Stimulated activated CD8-positive, alpha-beta memory T cell treated with anti-CD3 and anti-CD28 coated beads, Interleukin-12 subunit alpha, Interleukin-12 subunit beta, amount 100 ng/mL, for 24 hours (primary cell): Measurements from ENCODE around the gene DLGAP1.
"Not testable (repeated sequence)": the region's sequence is repeated elsewhere in the genome, so short reads cannot be mapped to it uniquely, and the experiment has no call there.

Source experiments
- DNase-seq: peaks from one replicate; pipeline ENCODE4 v3.0.0-alpha.2; 2020; ENCODE audit errors: extremely low read depth

The DLGAP1 gene

GRCh38 chr18:4078246-4078645 lies 376.9 kb downstream of the DLGAP1 start:
- no peak for DNase-seq

GRCh38 chr18:4077721-4078120 lies 377.4 kb downstream of the DLGAP1 start:
- no peak for DNase-seq

GRCh38 chr18:4077204-4077603 lies 377.9 kb downstream of the DLGAP1 start:
- no peak for DNase-seq

GRCh38 chr18:4074647-4075046 lies 380.5 kb downstream of the DLGAP1 start:
- no peak for DNase-seq

GRCh38 chr18:4069183-4069582 lies 385.9 kb downstream of the DLGAP1 start:
- DNase-seq: no peak

GRCh38 chr18:4068552-4069158 lies 386.5 kb downstream of the DLGAP1 start:
- DNase-seq: no peak

GRCh38 chr18:4063545-4063944 lies 391.6 kb downstream of the DLGAP1 start:
- DNase-seq: no peak

GRCh38 chr18:4060427-4061281 lies 394.5 kb downstream of the DLGAP1 start:
- DNase-seq: no peak

GRCh38 chr18:4058179-4058578 lies 396.9 kb downstream of the DLGAP1 start:
- no peak for DNase-seq

- no peak for DNase-seq
These were observed 414.6 kb downstream of the DLGAP1 start for GRCh38 chr18:4040391-4041092.

GRCh38 chr18:4035521-4035920 lies 419.6 kb downstream of the DLGAP1 start:
- no peak for DNase-seq

- not testable (repeated sequence) for DNase-seq
These were observed 420.3 kb downstream of the DLGAP1 start for GRCh38 chr18:4034815-4035214.

GRCh38 chr18:4026542-4026941 lies 428.6 kb downstream of the DLGAP1 start:
- DNase-seq: no peak

GRCh38 chr18:4024702-4025101 lies 430.4 kb downstream of the DLGAP1 start:
- DNase-seq: no peak

- DNase-seq: not testable (repeated sequence)
These were observed 432.4 kb downstream of the DLGAP1 start for GRCh38 chr18:4022749-4023148.

- DNase-seq: no peak
These were observed 435.1 kb downstream of the DLGAP1 start for GRCh38 chr18:4020026-4020425.

- no peak for DNase-seq
These were observed 437.6 kb downstream of the DLGAP1 start for GRCh38 chr18:4017480-4017879.

- DNase-seq: no peak
These were observed 438.6 kb downstream of the DLGAP1 start for GRCh38 chr18:4016391-4017049.

GRCh38 chr18:4007846-4008245 lies 447.3 kb downstream of the DLGAP1 start:
- DNase-seq: no peak

GRCh38 chr18:4004183-4004829 lies 450.8 kb downstream of the DLGAP1 start:
- no peak for DNase-seq

GRCh38 chr18:3998698-3999333 lies 456.3 kb downstream of the DLGAP1 start:
- no peak for DNase-seq
